B cell (primary cell): Measurements from ENCODE around the gene SPATA20.

Experiments used
- EZH2 ChIP-seq: IDR thresholded peaks from 2 replicates; pipeline ENCODE4 v1.6.1; 2012; ENCODE audit warnings: borderline replicate concordance, low read depth, mild to moderate bottlenecking, moderate library complexity, low read length; ENCODE audit not compliant: insufficient read depth, poor library complexity, severe bottlenecking
- TF ChIP-seq, protein P1 (sequence below): fragments of 200-600 bp; IDR thresholded peaks from one replicate; pipeline ENCODE4 v1.8.0; 2022; ENCODE audit warnings: antibody characterized with exemption, mild to moderate bottlenecking

- TF ChIP-seq EZH2: no peak
- TF ChIP-seq, protein P1, sequence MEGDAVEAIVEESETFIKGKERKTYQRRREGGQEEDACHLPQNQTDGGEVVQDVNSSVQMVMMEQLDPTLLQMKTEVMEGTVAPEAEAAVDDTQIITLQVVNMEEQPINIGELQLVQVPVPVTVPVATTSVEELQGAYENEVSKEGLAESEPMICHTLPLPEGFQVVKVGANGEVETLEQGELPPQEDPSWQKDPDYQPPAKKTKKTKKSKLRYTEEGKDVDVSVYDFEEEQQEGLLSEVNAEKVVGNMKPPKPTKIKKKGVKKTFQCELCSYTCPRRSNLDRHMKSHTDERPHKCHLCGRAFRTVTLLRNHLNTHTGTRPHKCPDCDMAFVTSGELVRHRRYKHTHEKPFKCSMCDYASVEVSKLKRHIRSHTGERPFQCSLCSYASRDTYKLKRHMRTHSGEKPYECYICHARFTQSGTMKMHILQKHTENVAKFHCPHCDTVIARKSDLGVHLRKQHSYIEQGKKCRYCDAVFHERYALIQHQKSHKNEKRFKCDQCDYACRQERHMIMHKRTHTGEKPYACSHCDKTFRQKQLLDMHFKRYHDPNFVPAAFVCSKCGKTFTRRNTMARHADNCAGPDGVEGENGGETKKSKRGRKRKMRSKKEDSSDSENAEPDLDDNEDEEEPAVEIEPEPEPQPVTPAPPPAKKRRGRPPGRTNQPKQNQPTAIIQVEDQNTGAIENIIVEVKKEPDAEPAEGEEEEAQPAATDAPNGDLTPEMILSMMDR: no peak
These were observed 42.2 kb downstream of the SPATA20 start for GRCh38 chr17:50589095-50589705.
